ENCODE results near the gene D2HGDH. TPM values are rescaled to one million over a fixed set of nuclear protein-coding genes. Genes with fewer than 3 reads are reported as not detected.
A peak's percentile ranks its signal among the peaks of the same experiment; 100 is the strongest.

Gene D2HGDH
- total RNA-seq, 8 experiments from 2014 or later: 4.2 to 38.7 (median 6.6) TPM

DNA sequence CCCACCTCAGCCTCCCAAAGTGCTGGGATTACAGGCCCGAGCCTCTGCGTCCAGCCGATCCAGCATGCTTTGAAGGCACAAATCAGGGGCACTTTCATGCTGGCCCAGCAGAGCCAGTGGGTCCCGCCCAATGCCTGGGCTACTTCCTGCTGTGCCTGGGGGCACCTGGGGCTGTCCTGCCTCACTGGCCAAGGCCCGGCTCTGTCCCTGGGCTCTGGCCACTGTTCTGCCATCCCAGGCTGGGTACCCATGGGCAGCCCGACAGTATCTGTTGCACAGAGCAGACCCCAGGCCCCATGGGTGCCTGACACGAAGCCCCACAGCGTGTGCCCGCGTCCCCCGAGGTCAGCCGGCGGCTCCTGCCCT is 35.4 kb downstream of the D2HGDH start:
- H3K27ac ChIP-seq: no peak overlapping the region
- no peak for ATAC-seq (replicated peaks in 6 of 8)
- peaks cover 15 to 25% of the 10 kb centered on the region in 2 donors for H3K4me1 ChIP-seq (replicated peaks in 1 of 2)
- in situ Hi-C loops (cut with MboI; ENCODE audit: low pct_unique_long_range_greater_than_20kb in 2 of 9, low sequenced_read_pairs in 9 of 9, unreplicated experiment in 9 of 9): no loop called here
- H3K4me3 ChIP-seq: no peak overlapping the region
- 65 to 100% (median 100%) methylated on average over 1 to 4 of the region's 13 CpGs; no CpG with 5 or more reads in 6 of the 10 experiments for whole genome bisulfite sequencing, 10 experiments

GRCh38 chr2:241770185-241770935 is 35.9 kb downstream of the D2HGDH start:
- peak in 2 of 8 experiments; percentile 2 to 7 for ATAC-seq (replicated peaks in 6 of 8)
- 55 to 88% (median 69%) methylated on average over 1 to 6 of the region's 27 CpGs; no CpG with 5 or more reads in 5 of the 10 experiments for WGBS, 10 experiments

DNA sequence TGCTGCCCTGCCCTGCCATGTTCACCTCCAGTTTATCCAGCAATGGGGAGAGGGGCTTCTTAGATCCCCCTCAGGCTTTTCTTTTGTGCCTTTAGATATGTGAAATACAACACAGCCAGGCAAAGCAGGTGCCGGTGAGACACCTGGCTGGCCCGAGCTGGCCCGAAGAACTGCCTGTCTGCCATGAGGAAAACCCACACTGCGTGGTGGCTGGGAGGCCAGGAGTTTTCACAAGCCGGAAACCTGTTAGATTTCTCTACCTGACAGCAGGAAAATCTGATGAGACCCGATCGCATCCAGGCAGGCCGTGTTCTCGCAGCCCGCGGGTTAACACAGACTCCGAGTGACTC is 36.5 kb downstream of the D2HGDH start:
- no peak overlapping the region for H3K4me3 ChIP-seq
- WGBS, 10 experiments: 80 to 96% (median 90%) methylated on average over 1 to 10 of the region's 12 CpGs; no CpG with 5 or more reads in 5 of the 10 experiments
- peaks cover 15 to 23% of the 10 kb centered on the region in 2 donors for H3K4me1 ChIP-seq (replicated peaks in 1 of 2)
- no peak for ATAC-seq (replicated peaks in 6 of 8)
- H3K27ac ChIP-seq: peak overlapping the region in 1 of 2 donors; percentile 43
- in situ Hi-C loops (cut with MboI; ENCODE audit: low pct_unique_long_range_greater_than_20kb in 2 of 9, low sequenced_read_pairs in 9 of 9, unreplicated experiment in 9 of 9): no loop called here

More at GRCh38 chr2:241770185-241770935, 35.9 kb downstream of the D2HGDH start:
- peak overlapping the region in 1 of 2 donors; percentile 25 for H3K27ac ChIP-seq
- H3K4me3 ChIP-seq: no peak overlapping the region
- H3K4me1 ChIP-seq (replicated peaks in 1 of 2): peaks cover 15 to 23% of the 10 kb centered on the region in 2 donors
- in situ Hi-C loops (cut with MboI; ENCODE audit: low pct_unique_long_range_greater_than_20kb in 2 of 9, low sequenced_read_pairs in 9 of 9, unreplicated experiment in 9 of 9): no loop called here

- in situ Hi-C loops (cut with MboI; ENCODE audit: low pct_unique_long_range_greater_than_20kb in 2 of 9, low sequenced_read_pairs in 9 of 9, unreplicated experiment in 9 of 9): no loop called here
- no peak overlapping the region for H3K4me3 ChIP-seq
- peak overlapping the region; percentile 41 to 43 for H3K27ac ChIP-seq
- peaks cover 15 to 23% of the 10 kb centered on the region in 2 donors for H3K4me1 ChIP-seq (replicated peaks in 1 of 2)
- ATAC-seq (replicated peaks in 6 of 8): peak in 6 of 8 experiments; percentile 7 to 82 (median 78)
- 50 to 93% (median 80%) methylated on average over 2 to 14 of the region's 38 CpGs; no CpG with 5 or more reads in 7 of the 10 experiments for WGBS, 10 experiments
These were observed 37.0 kb downstream of the D2HGDH start for GRCh38 chr2:241771286-241772062.

DNA sequence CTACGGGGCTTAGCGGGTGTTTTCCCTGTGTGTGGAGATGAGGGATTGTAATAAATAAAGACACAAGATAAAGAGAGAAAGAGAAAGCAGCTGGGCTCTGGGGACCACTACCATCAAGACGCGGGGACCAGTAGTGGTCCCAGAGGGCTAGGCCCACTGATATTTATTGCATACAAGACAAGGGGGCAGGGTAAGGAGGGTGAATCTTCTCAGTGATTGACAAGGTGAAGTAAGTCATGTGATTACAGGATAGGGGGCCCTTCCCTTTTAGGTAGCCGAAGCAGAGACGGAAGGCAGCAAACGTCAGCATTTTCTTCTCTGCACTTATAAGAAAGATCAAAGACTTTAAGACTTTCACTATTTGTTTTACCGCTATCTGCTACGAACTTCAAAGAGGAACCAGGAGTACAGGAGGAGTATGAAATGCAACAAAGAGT is 37.7 kb downstream of the D2HGDH start:
- ATAC-seq (replicated peaks in 6 of 8): no peak
- in situ Hi-C loops (cut with MboI; ENCODE audit: low pct_unique_long_range_greater_than_20kb in 2 of 9, low sequenced_read_pairs in 9 of 9, unreplicated experiment in 9 of 9): no loop called here
- peak overlapping the region; percentile 41 to 43 for H3K27ac ChIP-seq
- H3K4me3 ChIP-seq: no peak overlapping the region
- WGBS, 10 experiments: 40 to 86% (median 68%) methylated on average over 2 to 7 of the region's 9 CpGs; no CpG with 5 or more reads in 2 of the 10 experiments
- peaks cover 15 to 23% of the 10 kb centered on the region in 2 donors for H3K4me1 ChIP-seq (replicated peaks in 1 of 2)

GRCh38 chr2:241773511-241774418 is 39.3 kb downstream of the D2HGDH start:
- no peak for ATAC-seq (replicated peaks in 6 of 8)

GRCh38 chr2:241774419-241775222 is 40.2 kb downstream of the D2HGDH start:
- H3K4me1 ChIP-seq (replicated peaks in 1 of 2): peaks cover 22 to 31% of the 10 kb centered on the region in 2 donors
- in situ Hi-C loops (cut with MboI; ENCODE audit: low pct_unique_long_range_greater_than_20kb in 2 of 9, low sequenced_read_pairs in 9 of 9, unreplicated experiment in 9 of 9): no loop called here
- peak in 4 of 8 experiments; percentile 9 to 86 (median 72) for ATAC-seq (replicated peaks in 6 of 8)
- no peak overlapping the region for H3K27ac ChIP-seq
- H3K4me3 ChIP-seq: no peak overlapping the region
- WGBS, 10 experiments: 0 to 86% (median 73%) methylated on average over 1 to 4 of the region's 40 CpGs; no CpG with 5 or more reads in 6 of the 10 experiments

More at GRCh38 chr2:241773511-241774418, 39.3 kb downstream of the D2HGDH start:
- H3K27ac ChIP-seq: no peak overlapping the region
- WGBS, 10 experiments: 94% methylated on average over 9 of the region's 29 CpGs; no CpG with 5 or more reads in 9 of the 10 experiments
- H3K4me1 ChIP-seq (replicated peaks in 1 of 2): peaks cover 22 to 31% of the 10 kb centered on the region in 2 donors
- in situ Hi-C loops (cut with MboI; ENCODE audit: low pct_unique_long_range_greater_than_20kb in 2 of 9, low sequenced_read_pairs in 9 of 9, unreplicated experiment in 9 of 9): no loop called here
- no peak overlapping the region for H3K4me3 ChIP-seq

GRCh38 chr2:241775223-241776177 is 41.1 kb downstream of the D2HGDH start:
- no peak for ATAC-seq (replicated peaks in 6 of 8)
- in situ Hi-C loops (cut with MboI; ENCODE audit: low pct_unique_long_range_greater_than_20kb in 2 of 9, low sequenced_read_pairs in 9 of 9, unreplicated experiment in 9 of 9): no loop called here
- no peak overlapping the region for H3K4me3 ChIP-seq
- 80 to 86% (median 83%) methylated on average over 3 to 8 of the region's 34 CpGs; no CpG with 5 or more reads in 7 of the 10 experiments for WGBS, 10 experiments
- no peak overlapping the region for H3K27ac ChIP-seq
- peaks cover 22 to 27% of the 10 kb centered on the region in 2 donors for H3K4me1 ChIP-seq (replicated peaks in 1 of 2)

DNA sequence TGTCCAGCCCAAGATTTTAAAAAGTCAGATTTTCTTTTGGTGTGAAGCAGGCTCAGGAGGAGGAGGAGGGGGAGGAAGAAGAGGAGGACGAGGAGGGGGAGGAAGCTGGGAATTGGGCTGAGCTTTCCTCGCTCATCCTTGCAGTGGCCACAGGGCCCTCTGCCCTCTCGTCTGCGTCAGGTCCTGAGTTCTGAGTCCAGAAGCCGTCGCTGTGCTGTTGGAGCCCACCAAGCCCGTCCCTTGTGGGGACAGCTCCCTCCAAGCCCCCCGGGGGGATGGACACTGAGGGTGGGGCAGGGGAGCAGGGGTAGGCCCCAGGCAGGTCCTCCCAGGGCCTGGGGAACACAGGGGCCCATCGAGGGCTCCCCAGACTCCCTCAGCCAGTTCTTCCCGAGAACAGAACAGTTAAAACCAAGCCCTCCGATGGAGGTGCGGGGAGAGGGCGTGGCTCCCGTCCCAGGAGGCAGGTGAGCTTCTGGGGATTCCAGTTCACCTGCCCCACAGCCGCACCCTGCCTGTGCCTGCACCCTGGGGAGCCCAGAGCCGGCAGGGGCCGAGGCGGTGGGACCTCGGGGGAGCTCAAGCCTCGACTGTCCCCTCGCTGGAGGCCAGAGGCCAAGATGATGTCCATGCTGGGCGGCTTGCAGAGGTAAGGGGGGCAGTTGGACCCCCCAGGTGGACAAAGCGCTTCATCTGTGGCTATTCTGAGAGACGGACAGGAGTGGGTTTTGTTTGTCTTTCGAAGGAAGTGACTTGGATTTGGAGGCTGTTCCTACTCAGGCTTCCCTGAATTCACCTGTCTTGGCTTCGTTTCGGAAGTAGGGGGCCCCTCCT is 42.1 kb downstream of the D2HGDH start, which contains the start of gene GAL3ST2:
Gene GAL3ST2 (plus strand): TSS at position 487 of the 834 bp plus-strand sequence. CDS start 134 bp downstream, at position 621.
- no peak within 1 kb of the TSS for H3K27ac ChIP-seq
- in situ Hi-C loops (cut with MboI; ENCODE audit: low pct_unique_long_range_greater_than_20kb in 2 of 9, low sequenced_read_pairs in 9 of 9, unreplicated experiment in 9 of 9): no loop called here
- no peak within 1 kb of the TSS for H3K4me3 ChIP-seq
- ATAC-seq (replicated peaks in 6 of 8): no peak
- peaks cover 15 to 19% of the 10 kb centered on the region in 2 donors for H3K4me1 ChIP-seq (replicated peaks in 1 of 2)
- 80 to 100% (median 90%) methylated on average over 1 to 10 of the region's 27 CpGs; no CpG with 5 or more reads in 6 of the 10 experiments for WGBS, 10 experiments

DNA sequence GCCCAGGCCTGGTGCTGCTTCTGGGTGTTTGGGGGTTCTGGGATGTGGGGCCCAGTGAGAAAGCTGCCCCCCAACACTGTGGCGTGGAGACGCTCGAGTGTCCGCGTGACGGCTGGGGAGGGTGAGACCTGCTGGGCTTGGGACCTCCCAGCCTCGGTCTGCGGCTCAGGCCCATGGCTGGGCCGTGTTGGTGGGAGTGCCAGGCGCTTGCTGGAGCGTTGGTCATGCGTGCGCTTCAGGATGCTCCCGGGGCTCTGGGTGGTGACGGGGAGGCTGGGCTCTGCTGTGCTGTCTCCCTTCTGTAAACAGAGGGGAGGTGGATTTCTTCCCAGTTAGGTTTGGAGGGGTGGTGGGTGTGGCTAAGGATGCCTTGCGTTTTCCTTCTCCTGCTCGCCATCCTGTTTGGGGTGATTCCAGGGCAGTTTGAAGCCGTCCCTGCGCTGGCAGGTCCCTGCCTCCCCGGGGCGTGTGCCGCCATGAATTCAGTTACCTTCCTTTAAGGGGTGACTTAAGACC is 42.8 kb downstream of the D2HGDH start:
- Histone ChIP-seq H3K4me3 (no peak overlapping the region), H3K27ac (no peak overlapping the region), H3K4me1 (replicated peaks in 1 of 2) (peaks cover 9 to 12% of the 10 kb centered on the region in 2 donors)
- in situ Hi-C loops (cut with MboI; ENCODE audit: low pct_unique_long_range_greater_than_20kb in 2 of 9, low sequenced_read_pairs in 9 of 9, unreplicated experiment in 9 of 9): no loop called here
- 60 to 82% (median 73%) methylated on average over 3 to 11 of the region's 22 CpGs; no CpG with 5 or more reads in 7 of the 10 experiments for WGBS, 10 experiments
- peak in 5 of 8 experiments; percentile 16 to 39 (median 33) for ATAC-seq (replicated peaks in 6 of 8)

Measured in motor neuron (in vitro differentiated cells).